RWPE1 (cell line): ENCODE results near the gene ALDH2.
"Not testable (repeated sequence)": the region's sequence is repeated elsewhere in the genome, so short reads cannot be mapped to it uniquely, and the experiment has no call there.

Experiments used
- CTCF ChIA-PET: fragments of 350-600 bp; sonication (Branson Sonifier 250); formaldehyde crosslinking; extraction: SDS; loops from one replicate; lab custom pipeline; 2021; lab: Yijun Ruan, JAX
- POLR2A ChIA-PET: fragments of 400-600 bp; formaldehyde crosslinking; extraction: SDS; loops from one replicate; lab custom pipeline; 2020; ENCODE audit warnings: antibody characterized with exemption; ENCODE audit not compliant: low non-redundant PET; lab: Yijun Ruan, JAX
- DNase-seq: peaks from one replicate; pipeline ENCODE4 v3.0.0; 2012; ENCODE audit warnings: low spot score
- H3K27ac ChIP-seq: fragments of 450-650 bp; 2 replicates; pipeline ENCODE4 v1.5.1; 2017
- CTCF ChIP-seq: fragments of 450-650 bp; conservative IDR thresholded peaks from 2 replicates; pipeline ENCODE4 v1.5.1; 2017; ENCODE audit warnings: low read depth, mild to moderate bottlenecking

ALDH2 gene

GRCh38 chr12:111758120-111758561 is 8.6 kb upstream of the ALDH2 start:
- H3K27ac ChIP-seq = peak overlapping the region; percentile 83
- DNase-seq = no peak
- no peak for TF ChIP-seq CTCF
- ChIA-PET POLR2A (no interaction called here), CTCF (interaction anchor here (0.7 to 3.5 kb wide), 2 partner anchors 9 to 55 kb away, joined by 3 to 13 read pairs; partner anchors contain the start of gene ALDH2)

- no peak overlapping the region; the same call in 1 of the 2 replicates for H3K27ac ChIP-seq
- ChIA-PET POLR2A (no interaction called here), CTCF (interaction anchor here (0.6 to 3.5 kb wide), 2 partner anchors 39 to 54 kb away, joined by 5 to 13 read pairs; no protein-coding TSS in a partner anchor)
- no peak for TF ChIP-seq CTCF
- no peak for DNase-seq
These were observed 7.5 kb upstream of the ALDH2 start for GRCh38 chr12:111759271-111759670.

GRCh38 chr12:111759991-111760390 is 6.7 kb upstream of the ALDH2 start:
- DNase-seq = no peak
- H3K27ac ChIP-seq = no peak overlapping the region
- ChIA-PET POLR2A (no interaction called here), CTCF (interaction anchor here (3.5 kb wide), 1 partner anchor 53 kb away, joined by 13 read pairs; no protein-coding TSS in a partner anchor)
- no peak for TF ChIP-seq CTCF

- no peak for TF ChIP-seq CTCF
- H3K27ac ChIP-seq = no peak overlapping the region
- POLR2A ChIA-PET = no interaction called here
- CTCF ChIA-PET = interaction anchor here (0.6 to 3.5 kb wide), 2 partner anchors 16 to 52 kb away, joined by 4 to 13 read pairs; no protein-coding TSS in a partner anchor
- no peak for DNase-seq
These were observed 5.6 kb upstream of the ALDH2 start for GRCh38 chr12:111761099-111761498.

GRCh38 chr12:111761706-111762105 is 5.0 kb upstream of the ALDH2 start:
- ChIA-PET CTCF (no interaction called here), POLR2A (no interaction called here)
- DNase-seq = no peak
- H3K27ac ChIP-seq = no peak overlapping the region
- TF ChIP-seq CTCF = no peak

- POLR2A ChIA-PET = interaction anchor here (0.6 kb wide), 1 partner anchor 12 kb away, joined by 4 read pairs; no protein-coding TSS in a partner anchor
- DNase-seq, H3K27ac ChIP-seq: not testable (repeated sequence)
- CTCF ChIA-PET = interaction anchor here (0.6 to 0.8 kb wide), 2 partner anchors 49 to 75 kb away, joined by 3 read pairs; no protein-coding TSS in a partner anchor
These were observed 3.2 kb upstream of the ALDH2 start for GRCh38 chr12:111763552-111763951.

- no peak overlapping the region for H3K27ac ChIP-seq
- no peak for DNase-seq
- ChIA-PET CTCF (interaction anchor here (0.6 kb wide), 1 partner anchor 55 kb away, joined by 5 read pairs; no protein-coding TSS in a partner anchor), POLR2A (no interaction called here)
- TF ChIP-seq CTCF = no peak
These were observed 2.5 kb upstream of the ALDH2 start for GRCh38 chr12:111764120-111764821.
